ENCODE measurements around the gene COG1. TPM values are rescaled to one million over a fixed set of nuclear protein-coding genes. Genes with fewer than 3 reads are reported as not detected.
A peak's percentile ranks its signal among the peaks of the same experiment; 100 is the strongest.

The COG1 gene
- total and polyA plus RNA-seq, 12 donors: 27.1 to 97.2 (median 58.0) TPM

DNA sequence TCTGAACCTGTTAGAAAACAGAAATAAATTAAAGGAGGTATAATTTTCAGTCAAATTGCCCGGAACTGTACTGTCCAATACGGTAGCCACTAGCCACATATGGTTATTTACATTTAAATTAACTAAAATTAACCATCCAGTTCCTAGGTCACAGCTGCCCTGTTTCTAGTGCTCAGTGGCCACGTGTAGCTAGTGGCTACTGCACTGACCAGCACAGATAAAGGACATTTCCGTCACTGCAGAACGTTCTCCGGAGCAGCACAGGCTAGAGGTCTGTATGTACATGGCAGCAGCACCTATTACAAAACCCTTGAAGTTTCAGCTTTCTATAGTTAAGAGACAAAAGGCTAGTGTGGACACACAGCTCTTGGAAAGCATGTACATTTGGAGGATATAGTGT is 35.1 kb downstream of the COG1 start:
- TF ChIP-seq, protein P1, sequence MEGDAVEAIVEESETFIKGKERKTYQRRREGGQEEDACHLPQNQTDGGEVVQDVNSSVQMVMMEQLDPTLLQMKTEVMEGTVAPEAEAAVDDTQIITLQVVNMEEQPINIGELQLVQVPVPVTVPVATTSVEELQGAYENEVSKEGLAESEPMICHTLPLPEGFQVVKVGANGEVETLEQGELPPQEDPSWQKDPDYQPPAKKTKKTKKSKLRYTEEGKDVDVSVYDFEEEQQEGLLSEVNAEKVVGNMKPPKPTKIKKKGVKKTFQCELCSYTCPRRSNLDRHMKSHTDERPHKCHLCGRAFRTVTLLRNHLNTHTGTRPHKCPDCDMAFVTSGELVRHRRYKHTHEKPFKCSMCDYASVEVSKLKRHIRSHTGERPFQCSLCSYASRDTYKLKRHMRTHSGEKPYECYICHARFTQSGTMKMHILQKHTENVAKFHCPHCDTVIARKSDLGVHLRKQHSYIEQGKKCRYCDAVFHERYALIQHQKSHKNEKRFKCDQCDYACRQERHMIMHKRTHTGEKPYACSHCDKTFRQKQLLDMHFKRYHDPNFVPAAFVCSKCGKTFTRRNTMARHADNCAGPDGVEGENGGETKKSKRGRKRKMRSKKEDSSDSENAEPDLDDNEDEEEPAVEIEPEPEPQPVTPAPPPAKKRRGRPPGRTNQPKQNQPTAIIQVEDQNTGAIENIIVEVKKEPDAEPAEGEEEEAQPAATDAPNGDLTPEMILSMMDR (IDR thresholded peaks at IDR 0.05): no peak
- 43 to 55% methylated on average over 6 of the region's 6 CpGs for WGBS, 2 donors
- no peaks in the 10 kb centered on the region for H3K9me3 ChIP-seq
- no peak overlapping the region for H3K4me3 ChIP-seq
- peaks cover 0 to 59% (median 37%) of the 10 kb centered on the region in 9 donors for H3K4me1 ChIP-seq
- H3K27ac ChIP-seq: peak overlapping the region in 8 of 10 donors; percentile 2 to 70 (median 19)
- no peak for ATAC-seq
- peaks cover 0 to 16% (median 0%) of the 10 kb centered on the region in 9 donors for H3K36me3 ChIP-seq
- intact Hi-C loops (cut with DNase I): no loop called here
- no peaks in the 10 kb centered on the region for H3K27me3 ChIP-seq
- no peak for DNase-seq

DNA sequence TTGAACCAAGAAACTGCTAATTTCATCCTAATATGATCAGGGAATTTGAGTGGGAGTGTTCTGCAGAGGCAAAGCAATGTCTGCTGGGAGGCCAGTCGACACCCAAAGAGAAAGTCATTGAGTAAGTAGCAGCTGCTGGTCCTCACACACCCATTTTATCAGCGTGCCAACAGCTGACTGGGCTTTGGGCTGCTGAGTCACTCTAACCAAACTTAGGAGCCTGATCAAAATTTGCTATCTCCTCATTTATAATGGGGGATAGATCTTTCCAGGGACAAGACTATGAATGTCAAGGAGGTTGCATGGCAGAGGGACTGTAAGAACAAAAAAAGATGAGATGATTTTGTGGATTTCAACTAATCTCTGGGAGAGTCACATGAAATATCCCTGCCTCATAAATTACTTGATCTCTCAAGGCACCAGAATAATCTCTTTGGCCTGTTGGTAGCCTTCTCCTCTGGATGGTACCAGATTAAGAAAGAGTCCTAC is 35.9 kb downstream of the COG1 start:
- Histone ChIP-seq H3K27ac (peak overlapping the region in 9 of 10 donors; percentile 3 to 70 (median 44)), H3K27me3 (no peaks in the 10 kb centered on the region), H3K36me3 (peaks cover 0 to 10% (median 0%) of the 10 kb centered on the region in 9 donors), H3K4me3 (peak overlapping the region in 1 of 10 donors; percentile 1), H3K9me3 (no peaks in the 10 kb centered on the region), H3K4me1 (peaks cover 0 to 66% (median 46%) of the 10 kb centered on the region in 9 donors)
- intact Hi-C loops (cut with DNase I): no loop called here
- peak in 4 of 8 donors; percentile 28 to 40 (median 35) for ATAC-seq
- TF ChIP-seq, protein P1 (IDR thresholded peaks at IDR 0.05): no peak
- peak; percentile 41 to 58 for DNase-seq
- 1 to 5% methylated on average over 2 of the region's 2 CpGs for WGBS, 2 donors

DNA sequence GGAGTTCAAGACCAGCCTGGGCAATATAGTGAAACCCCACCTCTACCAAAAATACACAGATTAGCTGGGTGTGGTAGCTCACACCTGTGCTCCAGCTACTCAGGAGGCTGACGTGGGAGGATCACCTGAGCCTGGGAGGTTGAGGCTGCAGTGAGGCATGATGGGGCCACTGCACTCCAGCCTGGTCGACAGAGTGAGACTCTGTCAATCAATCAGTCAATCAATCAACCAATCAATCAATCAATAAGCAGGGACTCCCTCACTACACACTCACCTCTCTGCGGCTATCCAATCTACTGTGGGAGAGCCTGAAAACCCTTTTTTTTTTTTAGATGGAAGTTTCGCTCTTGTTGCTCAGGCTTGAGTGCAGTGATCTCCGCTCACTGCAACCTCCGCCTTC is 37.2 kb downstream of the COG1 start:
- Histone ChIP-seq H3K4me1 (peaks cover 0 to 64% (median 46%) of the 10 kb centered on the region in 9 donors), H3K4me3 (peak overlapping the region in 1 of 10 donors; percentile 89), H3K36me3 (peaks cover 0 to 20% (median 0%) of the 10 kb centered on the region in 9 donors), H3K27me3 (no peaks in the 10 kb centered on the region), H3K27ac (peak overlapping the region in 1 of 10 donors; percentile 27), H3K9me3 (no peaks in the 10 kb centered on the region)
- intact Hi-C loops (cut with DNase I): loop anchor here in 5 of 10 donors (5.0 kb wide), 3 partner anchors 33 to 503 kb away; partner anchors contain the start of gene COG1 (in 4 of the 5)
- no peak for ATAC-seq
- no peak for DNase-seq
- TF ChIP-seq, protein P1 (IDR thresholded peaks at IDR 0.05): no peak
- WGBS, 2 donors: 95 to 97% methylated on average over 6 of the region's 6 CpGs

DNA sequence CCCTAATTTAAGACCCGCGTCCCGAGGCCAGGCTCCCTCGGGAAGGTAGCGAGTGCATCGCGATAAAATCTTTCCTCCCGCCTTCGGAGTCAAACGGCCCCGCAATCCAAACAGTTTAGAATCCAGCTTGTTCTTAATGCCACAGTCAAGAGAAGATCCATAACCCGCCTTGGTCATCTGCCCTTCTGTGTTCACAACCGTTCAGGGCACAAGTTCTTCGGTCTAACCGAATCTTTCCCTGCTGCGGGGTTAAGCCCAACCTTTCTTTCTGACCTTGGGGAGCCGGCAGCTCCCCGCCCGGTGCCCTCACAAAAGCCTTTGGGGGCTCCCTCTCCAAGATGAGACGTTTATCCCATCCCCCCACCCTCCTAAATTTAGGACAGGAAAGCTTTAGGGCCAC is 38.5 kb downstream of the COG1 start:
- Histone ChIP-seq H3K27ac (peak overlapping the region in 9 of 10 donors; percentile 77 to 97 (median 91)), H3K4me3 (peak overlapping the region; percentile 83 to 100 (median 94)), H3K4me1 (peaks cover 0 to 66% (median 46%) of the 10 kb centered on the region in 9 donors), H3K9me3 (no peaks in the 10 kb centered on the region), H3K27me3 (no peaks in the 10 kb centered on the region), H3K36me3 (peaks cover 0 to 28% (median 11%) of the 10 kb centered on the region in 9 donors)
- peak in 1 of 2 donors; percentile 28 for DNase-seq
- intact Hi-C loops (cut with DNase I): loop anchor here in 5 of 10 donors (5.0 kb wide), 3 partner anchors 34 to 504 kb away; partner anchors contain the start of gene COG1 (in 4 of the 5)
- TF ChIP-seq, protein P1 (IDR thresholded peaks at IDR 0.05): no peak
- 0% methylated on average over 20 of the region's 20 CpGs for WGBS, 2 donors
- peak in 5 of 8 donors; percentile 0 to 22 (median 3) for ATAC-seq
